Medulla oblongata (tissue), 1 donor: ENCODE measurements around the gene MYRIP.
A peak's percentile ranks its signal among the peaks of the same experiment; 100 is the strongest.
"Not testable (repeated sequence)": the region's sequence is repeated elsewhere in the genome, so short reads cannot be mapped to it uniquely, and the experiment has no call there.

ENCODE experiments used
- DNase-seq: peaks from one replicate; pipeline ENCODE4 v3.0.0-alpha.2; 2015; ENCODE audit errors: extremely low spot score

The MYRIP gene

GRCh38 chr3:40035177-40035576 is 225.8 kb downstream of the MYRIP start:
- DNase-seq: no peak

DNA sequence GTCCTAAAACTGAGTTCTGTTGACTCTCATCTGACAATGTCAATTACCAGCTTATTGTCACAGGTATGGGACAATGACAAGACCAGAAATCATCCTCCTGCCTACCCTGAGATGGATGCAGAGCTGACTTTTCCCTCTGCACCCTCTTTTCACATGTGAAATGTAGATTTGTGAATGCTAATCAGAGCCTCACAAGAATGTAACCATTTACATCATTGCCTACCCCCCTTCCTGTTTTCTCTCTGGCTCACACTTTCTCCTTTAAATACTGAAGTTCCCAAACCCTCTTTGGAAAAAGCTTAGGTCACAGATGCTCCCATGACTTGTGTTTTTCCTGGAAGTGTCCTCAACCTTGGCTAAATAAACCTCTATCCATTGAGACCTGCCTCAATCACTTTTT is 228.2 kb downstream of the MYRIP start:
- DNase-seq: no peak

DNA sequence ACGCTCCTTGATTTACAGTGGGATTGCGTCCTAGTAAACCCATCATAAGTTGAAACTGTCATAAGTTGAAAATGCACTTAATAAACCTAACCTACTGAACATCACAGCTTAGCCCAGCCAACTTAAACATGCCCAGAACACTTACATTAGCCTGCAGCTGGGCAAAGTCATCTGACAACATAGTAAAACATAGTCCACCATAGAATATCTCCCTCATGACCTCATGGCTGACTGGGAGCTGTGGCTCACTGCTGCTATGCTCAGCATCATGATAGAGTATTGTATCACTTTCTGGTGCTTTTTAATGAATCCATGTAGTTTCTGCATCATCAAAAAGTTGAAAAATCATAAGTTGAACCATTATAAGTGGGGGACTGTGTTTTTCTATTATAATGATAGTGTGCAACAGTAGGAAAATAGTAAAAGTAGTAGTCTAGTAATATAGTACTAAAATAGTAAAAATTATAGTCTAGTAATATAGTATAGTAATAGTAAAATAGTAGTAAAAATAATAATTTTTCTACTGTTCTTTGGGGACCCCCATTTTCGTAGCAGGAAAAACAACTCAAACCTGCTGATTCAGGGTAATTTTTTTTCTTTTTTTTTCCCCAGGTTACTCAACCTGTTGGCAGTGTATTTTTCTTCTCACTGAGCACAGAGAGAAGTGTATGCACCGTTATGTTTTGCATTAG is 233.5 kb downstream of the MYRIP start:
- peak; percentile 19 for DNase-seq

GRCh38 chr3:40043444-40043755 is 234.0 kb downstream of the MYRIP start:
- no peak for DNase-seq

DNA sequence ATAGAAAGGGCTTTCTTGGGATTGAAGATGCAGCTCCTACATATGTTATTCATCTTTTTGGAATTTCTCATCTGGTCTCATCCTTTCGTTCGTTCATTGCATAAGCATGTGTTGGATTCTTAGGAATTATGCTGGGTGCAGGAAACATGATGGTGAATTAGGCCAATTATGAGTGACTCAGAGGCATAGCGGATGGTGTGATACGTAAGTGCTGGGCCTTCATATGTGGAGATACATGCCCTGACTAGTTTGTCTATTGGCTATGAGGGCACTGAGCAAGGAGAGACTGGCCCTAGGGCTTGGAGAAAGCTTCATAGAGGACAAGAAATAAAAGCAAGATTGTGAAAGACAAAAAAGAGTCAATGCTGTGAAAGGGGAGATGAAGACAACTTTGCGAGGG is 235.1 kb downstream of the MYRIP start:
- DNase-seq: no peak

DNA sequence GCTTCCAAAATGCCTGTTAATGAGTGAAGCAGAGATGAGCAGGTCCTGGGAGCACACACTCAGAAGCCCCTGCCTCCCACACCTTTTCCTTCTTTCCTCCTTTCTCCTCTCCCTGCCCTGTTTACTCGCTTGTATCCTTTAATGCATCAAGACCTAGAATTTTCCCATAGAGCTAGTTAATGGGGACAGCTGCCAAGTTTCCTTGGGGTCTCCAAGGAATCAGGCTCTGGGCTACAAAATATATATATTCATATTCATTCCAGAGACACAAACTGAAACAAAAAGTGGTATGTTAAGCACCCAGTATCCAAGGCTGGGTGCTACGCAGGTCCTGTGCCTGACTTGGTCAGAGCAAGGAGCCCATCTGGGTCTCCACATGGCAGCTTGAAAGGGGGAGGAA is 235.6 kb downstream of the MYRIP start:
- no peak for DNase-seq

DNA sequence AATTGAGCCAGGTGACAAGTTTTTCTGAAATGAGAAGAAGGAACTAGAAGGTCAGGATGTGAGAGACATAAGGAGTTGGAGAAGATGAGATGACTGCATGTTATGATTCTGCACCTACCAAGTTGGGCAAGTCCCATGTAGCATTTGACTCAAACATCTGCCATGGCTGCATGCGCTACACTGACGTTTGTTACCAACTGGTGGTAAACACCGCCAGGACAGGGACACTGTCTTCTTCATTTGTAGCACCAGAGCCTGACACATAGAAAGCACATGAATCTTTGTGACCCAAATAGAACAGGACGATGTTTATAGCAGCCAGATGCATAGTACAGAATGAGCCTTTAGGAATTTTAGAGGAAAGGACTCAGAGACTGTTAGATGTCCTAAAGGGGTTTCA is 236.7 kb downstream of the MYRIP start:
- no peak for DNase-seq

GRCh38 chr3:40047406-40047805 is 238.0 kb downstream of the MYRIP start:
- DNase-seq: no peak

DNA sequence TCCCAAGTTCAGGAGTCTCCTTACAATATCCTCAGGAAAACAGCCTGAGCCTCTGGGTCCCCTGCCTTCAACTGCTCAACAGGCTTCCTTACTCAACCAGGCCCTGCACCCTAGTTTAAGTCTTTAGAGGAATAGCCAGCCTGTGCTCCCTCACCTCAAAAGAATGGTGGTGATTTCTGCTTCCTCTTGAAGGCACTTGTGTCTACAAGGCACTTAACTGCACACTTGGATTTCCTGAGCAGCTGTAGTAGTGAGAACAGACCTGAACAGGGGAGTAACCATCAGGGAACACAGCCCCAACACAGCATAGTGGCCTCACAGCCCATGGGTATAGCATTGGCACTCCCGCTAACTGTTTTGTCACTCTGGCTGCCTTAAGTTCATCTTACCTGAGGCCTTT is 244.3 kb downstream of the MYRIP start:
- DNase-seq: no peak

DNA sequence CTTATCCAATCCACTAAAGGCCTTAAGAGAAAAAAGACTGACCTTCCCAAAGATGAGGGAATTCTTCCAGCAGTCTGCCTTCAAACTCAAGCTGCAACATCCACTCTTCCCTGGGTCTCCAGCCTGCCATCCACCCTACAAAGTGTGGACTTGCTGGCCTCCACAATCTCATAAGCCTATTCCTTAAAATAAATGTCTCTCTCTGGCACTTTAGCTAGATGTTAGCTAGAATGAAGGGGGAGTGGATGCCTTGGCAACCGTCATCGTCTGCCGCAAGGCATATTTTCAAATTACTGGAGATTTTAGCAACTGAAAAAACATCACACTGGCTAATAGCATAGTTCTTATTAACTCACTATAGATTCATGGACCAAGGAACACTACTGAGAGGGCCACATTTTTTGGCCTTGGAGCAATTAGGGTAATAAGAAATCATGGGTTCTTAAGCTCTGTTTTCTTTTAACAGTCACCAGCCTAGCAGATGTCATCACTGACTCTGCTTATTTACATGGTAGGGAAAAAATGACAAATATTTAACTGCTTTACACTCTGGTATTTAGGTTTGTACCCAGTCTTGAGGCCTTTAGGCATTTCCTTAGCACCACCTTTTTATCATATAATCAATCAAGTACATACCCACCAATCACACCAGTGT is 245.3 kb downstream of the MYRIP start:
- no peak for DNase-seq

- no peak for DNase-seq
These were observed 246.0 kb downstream of the MYRIP start for GRCh38 chr3:40055361-40055760.

DNA sequence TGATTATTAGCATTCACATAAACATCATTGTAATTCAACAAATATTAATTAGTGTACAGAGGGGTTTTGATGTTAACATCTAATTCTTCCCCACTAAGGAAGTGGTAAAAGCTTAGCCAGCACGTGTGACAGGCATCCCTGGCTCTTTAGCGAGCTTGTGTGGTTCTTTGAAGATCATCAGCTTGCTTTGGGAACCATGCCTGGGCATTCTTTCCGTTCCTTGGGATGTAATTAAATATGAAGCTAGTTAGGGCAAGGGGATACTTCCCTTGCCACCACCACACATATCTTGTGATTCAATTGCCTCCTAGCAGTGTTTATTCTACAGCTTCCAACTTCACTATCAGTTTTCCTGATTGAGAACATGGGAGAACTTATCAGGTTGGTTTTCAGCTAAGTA is 246.5 kb downstream of the MYRIP start:
- DNase-seq: no peak

DNA sequence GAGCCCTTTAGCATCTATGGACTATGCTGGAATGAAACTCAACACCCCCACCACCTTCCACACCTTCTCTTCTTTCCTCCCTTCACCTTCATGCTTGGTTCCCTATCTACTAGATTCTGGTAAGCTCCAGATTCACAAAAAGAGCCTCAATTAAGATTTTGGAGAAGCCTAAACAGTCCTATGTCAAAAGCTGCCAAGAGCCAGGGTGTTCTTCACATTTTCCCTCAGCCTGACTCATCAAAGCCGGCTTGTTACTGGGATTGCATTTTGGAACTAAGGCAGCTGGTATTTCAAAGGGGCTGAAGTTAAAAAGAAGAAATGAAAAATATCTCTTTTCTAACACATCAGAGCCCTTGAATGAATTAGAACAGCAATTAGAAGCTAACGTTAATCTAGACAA is 247.7 kb downstream of the MYRIP start:
- DNase-seq: peak; percentile 16

GRCh38 chr3:40057786-40058185 is 248.4 kb downstream of the MYRIP start:
- DNase-seq: no peak

DNA sequence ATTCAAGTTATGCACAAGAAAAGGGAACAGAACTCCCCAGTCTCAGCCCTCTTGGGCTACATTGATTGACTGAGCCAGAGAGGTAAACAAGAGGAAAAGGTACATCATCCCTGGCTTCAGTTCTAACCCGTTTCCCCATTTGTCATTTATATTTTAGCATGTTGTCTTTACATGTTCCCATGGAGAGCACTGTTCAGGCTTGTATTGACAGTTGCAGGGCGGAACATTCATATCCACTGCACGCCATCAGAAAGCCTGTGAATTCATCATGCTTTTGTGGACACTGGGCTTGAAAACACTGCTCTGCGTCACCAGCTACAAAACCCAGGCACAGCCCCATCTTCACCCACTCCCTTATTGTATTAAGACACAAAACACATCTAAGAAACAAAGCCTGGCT is 259.2 kb downstream of the MYRIP start:
- DNase-seq: no peak

DNA sequence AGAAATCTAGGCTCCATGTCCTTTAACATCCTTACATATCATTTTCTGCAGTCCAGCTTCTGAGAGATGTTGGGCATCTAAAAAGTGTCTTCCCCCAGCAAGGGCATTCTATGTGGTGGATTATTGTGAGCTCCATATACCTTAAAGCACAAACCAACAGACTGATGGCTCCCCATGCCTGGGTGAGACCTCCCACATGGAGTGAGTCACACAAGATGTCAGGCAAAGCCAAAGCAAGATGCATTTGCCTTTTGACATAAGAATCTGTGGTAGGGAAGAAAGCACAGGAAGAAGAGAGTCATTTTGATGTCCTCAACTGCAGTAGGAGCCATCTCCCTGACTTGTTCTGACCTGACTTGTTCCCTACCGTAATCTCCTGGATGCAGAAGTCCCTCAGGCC is 261.4 kb downstream of the MYRIP start:
- DNase-seq: no peak

- DNase-seq: no peak
These were observed 262.4 kb downstream of the MYRIP start for GRCh38 chr3:40071683-40072238.

GRCh38 chr3:40073310-40074007 is 264.1 kb downstream of the MYRIP start:
- DNase-seq: no peak

DNA sequence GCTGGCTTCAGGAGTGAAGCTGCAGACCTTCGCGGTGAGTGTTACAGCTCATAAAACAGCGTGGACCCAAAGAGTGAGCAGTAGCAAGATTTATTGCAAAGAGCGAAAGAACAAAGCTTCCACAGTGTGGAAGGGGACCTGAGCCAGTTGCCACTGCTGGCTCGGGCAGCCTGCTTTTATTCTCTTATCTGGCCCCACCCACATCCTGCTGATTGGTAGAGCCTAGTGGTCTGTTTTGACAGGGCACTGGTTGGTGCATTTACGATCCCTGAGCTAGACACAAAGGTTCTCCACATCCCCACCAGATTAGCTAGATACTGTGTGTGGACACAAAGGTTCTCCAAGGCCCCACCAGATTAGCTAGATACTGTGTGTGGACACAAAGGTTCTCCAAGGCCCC is 267.7 kb downstream of the MYRIP start:
- DNase-seq: not testable (repeated sequence)

- not testable (repeated sequence) for DNase-seq
These were observed 268.6 kb downstream of the MYRIP start for GRCh38 chr3:40077828-40078492.

DNA sequence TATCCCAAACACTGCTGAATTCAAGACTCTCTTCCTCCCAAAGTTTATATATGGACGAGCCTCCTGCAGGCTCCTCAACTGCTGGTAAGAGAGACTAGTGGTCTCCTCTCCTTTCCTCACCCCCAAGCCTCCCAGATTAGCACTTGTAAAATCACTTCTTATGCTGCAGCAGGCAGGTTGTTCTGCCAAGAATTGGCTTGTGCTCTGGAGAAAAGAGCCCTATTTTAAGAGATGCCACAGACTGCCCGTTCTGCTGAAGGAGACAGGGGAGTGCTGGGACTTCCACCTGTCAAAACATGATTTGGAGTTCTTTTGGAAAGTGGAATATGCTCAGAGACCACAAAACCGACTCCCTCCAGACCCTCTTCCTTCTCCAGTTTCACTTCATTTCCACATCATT is 269.2 kb downstream of the MYRIP start:
- no peak for DNase-seq

- DNase-seq: no peak
These were observed 269.9 kb downstream of the MYRIP start for GRCh38 chr3:40079203-40079846.
